Measurements from ENCODE around the gene TWNK. TPM values are rescaled to one million over a fixed set of nuclear protein-coding genes. Genes with fewer than 3 reads are reported as not detected.
"Not testable (repeated sequence)": the region's sequence is repeated elsewhere in the genome, so short reads cannot be mapped to it uniquely, and the experiment has no call there.

The TWNK gene
- total RNA-seq, 4 donors from 2014 or later: 8.2 to 19.8 (median 10.0) TPM

GRCh38 chr10:100970914-100971811 is 16.2 kb upstream of the TWNK start:
- TF ChIP-seq POLR2A (IDR thresholded peaks at IDR 0.05): no peak
- TF ChIP-seq CTCF (IDR thresholded peaks at IDR 0.05 in 4 of 5, conservative IDR thresholded peaks at IDR 0.05 in 1 of 5): no peak
- Histone ChIP-seq H3K4me3 (no peak overlapping the region), H3K4me1 (peaks cover 7 to 16% of the 10 kb centered on the region in 2 donors), H3K27ac (no peak overlapping the region), H3K9me3 (no peaks in the 10 kb centered on the region), H3K27me3 (no peaks in the 10 kb centered on the region), H3K36me3 (no peaks in the 10 kb centered on the region)
- intact Hi-C loops (cut with DNase I; ENCODE audit: low total_unique reads): no loop called here
- ATAC-seq: no peak
- no peak for DNase-seq
- in situ Hi-C loops (cut with MboI; ENCODE audit: low sequenced_read_pairs in 4 of 4): no loop called here

GRCh38 chr10:100972115-100972903 is 15.0 kb upstream of the TWNK start:
- H3K36me3 ChIP-seq: no peaks in the 10 kb centered on the region
- H3K4me3 ChIP-seq: no peak overlapping the region
- in situ Hi-C loops (cut with MboI; ENCODE audit: low sequenced_read_pairs in 4 of 4) (no loop called here), intact Hi-C loops (cut with DNase I; ENCODE audit: low total_unique reads) (no loop called here)
- peaks cover 7 to 16% of the 10 kb centered on the region in 2 donors for H3K4me1 ChIP-seq
- no peaks in the 10 kb centered on the region for H3K27me3 ChIP-seq
- H3K9me3 ChIP-seq: no peaks in the 10 kb centered on the region
- DNase-seq (no peak), ATAC-seq (no peak)
- TF ChIP-seq CTCF (IDR thresholded peaks at IDR 0.05 in 4 of 5, conservative IDR thresholded peaks at IDR 0.05 in 1 of 5): no peak
- no peak for TF ChIP-seq POLR2A (IDR thresholded peaks at IDR 0.05)
- no peak overlapping the region for H3K27ac ChIP-seq

DNA sequence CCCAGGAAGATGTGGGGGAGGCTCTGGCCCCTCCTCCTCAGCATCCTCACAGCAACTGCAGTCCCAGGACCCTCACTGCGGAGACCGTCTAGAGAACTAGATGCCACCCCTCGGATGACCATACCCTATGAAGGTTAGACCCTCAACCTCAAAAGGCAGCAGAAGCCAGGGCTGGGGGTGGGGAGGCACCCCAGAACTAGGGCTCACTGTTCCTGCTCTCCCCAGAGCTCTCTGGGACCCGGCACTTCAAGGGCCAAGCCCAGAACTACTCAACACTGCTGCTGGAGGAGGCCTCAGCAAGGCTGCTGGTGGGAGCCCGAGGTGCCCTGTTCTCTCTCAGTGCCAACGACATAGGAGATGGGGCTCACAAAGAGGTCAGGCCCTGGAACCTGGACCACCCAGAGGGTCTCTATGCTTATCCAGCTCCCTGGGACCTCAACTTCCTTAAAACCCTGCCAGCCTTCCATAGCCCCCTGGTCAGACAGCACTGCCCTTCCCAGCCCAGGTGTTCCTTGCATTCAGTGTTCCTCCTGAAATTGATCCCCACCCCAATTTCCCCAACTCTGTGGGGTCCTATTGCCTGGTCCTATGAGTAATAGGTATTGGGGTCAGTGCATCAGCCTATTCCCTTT is 14.3 kb upstream of the TWNK start:
- Histone ChIP-seq H3K9me3 (no peaks in the 10 kb centered on the region), H3K36me3 (no peaks in the 10 kb centered on the region), H3K27me3 (no peaks in the 10 kb centered on the region), H3K27ac (no peak overlapping the region), H3K4me1 (peaks cover 7 to 16% of the 10 kb centered on the region in 2 donors), H3K4me3 (no peak overlapping the region)
- no peak for ATAC-seq
- TF ChIP-seq POLR2A (IDR thresholded peaks at IDR 0.05): no peak
- in situ Hi-C loops (cut with MboI; ENCODE audit: low sequenced_read_pairs in 4 of 4): no loop called here
- no peak for DNase-seq
- intact Hi-C loops (cut with DNase I; ENCODE audit: low total_unique reads): no loop called here

DNA sequence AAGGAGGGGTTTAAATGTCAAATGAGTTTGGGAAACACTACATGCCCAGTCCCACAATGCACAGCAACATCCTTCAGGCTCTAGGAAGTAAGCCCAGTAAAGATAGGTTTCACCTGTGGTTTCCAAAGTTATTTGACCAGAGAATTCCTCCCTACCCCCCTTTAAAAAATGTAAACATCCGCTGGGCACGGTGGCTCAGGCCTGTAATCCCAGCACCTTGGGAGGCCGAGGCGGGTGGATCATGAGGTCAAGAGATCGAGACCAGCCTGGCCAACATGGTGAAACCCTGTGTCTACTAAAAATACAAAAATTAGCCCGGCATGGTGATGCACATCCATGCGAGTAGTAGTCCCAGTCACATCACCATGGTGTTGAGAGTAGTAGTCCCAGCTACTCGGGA is 11.9 kb upstream of the TWNK start:
- DNase-seq; H3K27ac ChIP-seq; H3K9me3 ChIP-seq; in situ Hi-C loops (cut with MboI; ENCODE audit: low sequenced_read_pairs in 4 of 4); intact Hi-C loops (cut with DNase I; ENCODE audit: low total_unique reads); H3K27me3 ChIP-seq; H3K36me3 ChIP-seq; ATAC-seq; H3K4me3 ChIP-seq; H3K4me1 ChIP-seq: not testable (repeated sequence)

DNA sequence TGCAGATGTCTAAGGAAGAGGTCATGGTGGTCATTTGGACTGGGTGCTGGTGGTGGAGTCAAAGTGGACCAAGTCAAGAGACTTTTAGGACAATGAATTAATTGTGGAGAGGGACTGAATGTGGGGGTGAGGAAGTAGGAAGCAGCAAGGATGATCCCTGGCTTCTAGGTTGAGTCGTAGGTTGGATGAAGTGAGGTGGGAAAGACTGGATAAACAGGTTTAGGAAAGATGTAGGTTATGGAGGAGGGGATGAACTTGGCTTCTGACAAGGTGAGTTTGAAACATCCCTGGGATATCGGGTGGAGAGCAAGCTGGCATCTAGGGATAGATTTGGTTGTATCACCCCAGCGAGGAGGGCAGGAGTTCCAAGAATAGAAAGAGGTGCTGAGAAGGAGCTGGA is 10.4 kb upstream of the TWNK start:
- Histone ChIP-seq H3K27me3 (no peaks in the 10 kb centered on the region), H3K9me3 (no peaks in the 10 kb centered on the region), H3K27ac (no peak overlapping the region), H3K4me3 (no peak overlapping the region), H3K4me1 (no peaks in the 10 kb centered on the region), H3K36me3 (peaks cover 0 to 22% of the 10 kb centered on the region in 2 donors)
- in situ Hi-C loops (cut with MboI; ENCODE audit: low sequenced_read_pairs in 4 of 4): no loop called here
- intact Hi-C loops (cut with DNase I; ENCODE audit: low total_unique reads): no loop called here
- no peak for TF ChIP-seq CTCF (IDR thresholded peaks at IDR 0.05 in 4 of 5, conservative IDR thresholded peaks at IDR 0.05 in 1 of 5)
- no peak for TF ChIP-seq POLR2A (IDR thresholded peaks at IDR 0.05)
- DNase-seq: no peak
- ATAC-seq: no peak
